Left hindlimb (tissue), 1 donor: ENCODE results near the gene CRKL.
A peak's percentile ranks its signal among the peaks of the same experiment; 100 is the strongest.
"Not testable (repeated sequence)": the region's sequence is repeated elsewhere in the genome, so short reads cannot be mapped to it uniquely, and the experiment has no call there.

Experiments
- DNase-seq: peaks from one replicate; pipeline ENCODE4 v3.0.0-alpha.2; 2018

The CRKL gene, protein sequence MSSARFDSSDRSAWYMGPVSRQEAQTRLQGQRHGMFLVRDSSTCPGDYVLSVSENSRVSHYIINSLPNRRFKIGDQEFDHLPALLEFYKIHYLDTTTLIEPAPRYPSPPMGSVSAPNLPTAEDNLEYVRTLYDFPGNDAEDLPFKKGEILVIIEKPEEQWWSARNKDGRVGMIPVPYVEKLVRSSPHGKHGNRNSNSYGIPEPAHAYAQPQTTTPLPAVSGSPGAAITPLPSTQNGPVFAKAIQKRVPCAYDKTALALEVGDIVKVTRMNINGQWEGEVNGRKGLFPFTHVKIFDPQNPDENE

DNA sequence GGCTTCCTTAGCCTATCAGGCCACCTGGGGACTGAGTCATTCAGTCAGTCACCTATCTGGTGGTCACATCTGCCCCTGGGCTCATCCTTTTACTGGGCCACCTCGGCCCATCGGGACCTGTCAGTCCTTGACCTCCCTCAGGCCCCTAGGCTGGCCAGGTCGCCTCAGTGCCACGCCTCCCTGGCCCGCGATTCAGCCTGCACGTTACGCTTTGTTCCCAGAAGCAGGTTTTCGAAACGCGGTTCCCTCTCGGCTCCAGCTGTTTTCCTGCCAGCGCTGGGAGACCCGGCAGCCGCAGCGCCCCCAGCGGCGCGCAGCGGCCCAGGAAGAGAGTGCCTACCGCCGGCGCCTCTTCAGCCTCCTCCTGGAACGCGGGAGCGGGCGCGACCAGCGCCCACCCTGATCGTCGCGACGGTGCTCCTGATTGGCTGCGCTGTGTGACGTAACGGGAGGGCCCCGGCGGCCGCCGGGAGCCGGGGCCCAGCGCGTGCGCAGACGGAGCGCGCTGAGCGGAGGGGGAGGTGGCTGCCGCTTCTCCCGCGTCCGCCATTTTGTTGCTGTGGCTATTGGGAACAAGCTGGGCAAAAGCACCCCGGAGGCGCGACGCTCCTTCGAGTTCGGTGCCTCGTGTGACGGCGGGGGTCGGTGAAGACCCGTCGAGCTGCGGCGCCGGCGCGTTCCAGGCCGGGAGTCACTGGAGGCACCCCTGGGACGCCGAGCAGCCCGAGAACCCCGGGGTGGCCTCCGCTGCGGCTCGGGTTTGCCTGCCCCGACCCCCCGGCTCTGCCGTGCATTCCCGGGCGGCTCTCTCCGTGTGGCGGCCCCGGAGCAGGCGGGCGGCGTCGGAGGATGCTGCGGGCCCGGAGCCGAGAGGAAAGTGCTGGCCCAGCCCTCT lies at the start of gene CRKL:
CRKL (plus strand) TSS at position 492 of the 895 bp plus-strand sequence. CDS start 528 bp downstream, outside the sequence.
- peak; percentile 98 for DNase-seq

DNA sequence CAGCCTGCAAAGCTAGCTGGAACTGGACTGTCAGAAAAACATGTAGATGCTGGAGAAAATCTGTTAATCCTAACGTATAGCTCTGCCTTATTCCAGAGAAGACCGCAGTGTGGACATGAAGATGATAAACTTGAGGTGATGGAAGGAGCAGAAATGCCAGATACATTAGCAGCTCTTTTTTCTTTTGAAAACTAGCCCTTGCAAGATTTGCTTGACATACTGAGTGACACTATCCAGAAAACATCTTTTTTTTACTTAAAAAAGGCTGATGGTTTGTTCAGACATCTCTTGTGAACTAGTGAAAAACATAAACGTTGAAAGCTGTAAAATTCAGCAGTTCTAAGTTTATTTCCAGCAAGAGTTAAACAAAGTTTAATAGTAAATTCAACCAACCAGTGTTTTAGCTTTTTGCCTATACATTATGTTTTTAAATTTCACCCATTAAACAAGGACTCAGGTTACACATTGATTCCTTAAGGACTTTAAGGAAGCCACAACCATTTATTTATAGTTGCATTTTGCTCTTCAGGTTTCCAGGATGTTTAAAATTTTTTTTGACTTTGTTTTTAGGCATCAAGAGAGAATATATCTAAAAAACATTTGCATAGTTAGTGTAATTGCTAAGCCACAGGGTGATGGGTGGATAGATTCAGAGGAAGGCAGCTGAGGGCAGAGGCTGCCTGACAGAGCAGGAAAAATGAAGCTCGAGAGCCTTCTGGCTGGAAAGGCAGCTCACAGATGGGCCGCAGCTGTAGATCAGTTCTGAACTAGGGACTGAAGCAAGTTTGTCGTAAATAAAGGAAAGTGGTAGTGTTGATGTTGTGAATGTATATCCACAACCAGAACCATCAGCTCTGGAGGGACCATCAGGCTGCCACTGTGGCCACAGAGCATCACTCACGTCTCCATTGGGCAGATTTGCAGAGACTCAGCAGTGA lies 48.9 kb upstream of the CRKL start:
- no peak for DNase-seq

DNA sequence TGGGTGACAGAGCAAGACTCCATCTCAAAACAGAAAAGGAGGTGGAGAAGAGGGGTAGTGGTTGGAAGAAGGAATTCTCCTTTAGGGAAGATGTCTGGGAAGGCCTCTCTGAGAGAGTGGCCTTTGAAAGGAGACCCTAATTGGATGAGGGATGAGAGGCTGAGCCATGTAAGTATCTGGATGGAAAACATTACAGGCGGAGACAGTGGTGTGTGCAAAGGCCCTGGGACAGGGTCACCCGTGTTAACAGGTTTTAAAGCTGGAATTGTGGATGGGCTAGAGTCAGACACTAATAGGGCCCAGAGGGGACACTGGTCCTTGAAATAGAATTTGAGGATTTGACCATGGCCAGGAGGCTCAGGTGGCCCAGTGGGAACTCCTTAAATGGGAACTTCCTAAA lies 48.0 kb upstream of the CRKL start:
- no peak for DNase-seq

DNA sequence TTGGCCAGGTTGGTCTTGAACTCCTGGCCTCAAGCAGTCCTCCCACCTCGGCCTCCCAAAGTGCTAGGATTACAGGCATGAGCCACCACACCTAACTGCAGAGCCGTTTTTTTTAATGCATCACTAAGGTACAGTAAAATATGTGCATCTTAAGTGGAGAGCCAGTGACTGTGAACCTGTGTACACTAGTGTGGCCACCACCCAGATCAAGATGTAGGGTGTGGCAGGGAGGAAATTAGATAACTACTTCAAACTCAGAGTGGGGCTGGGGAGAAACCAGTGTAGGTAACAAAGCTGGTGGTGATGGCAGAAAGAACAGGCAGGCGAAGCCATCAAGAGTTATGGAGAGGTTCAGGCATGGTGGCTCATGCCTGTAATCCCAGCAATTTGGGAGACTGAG lies 44.0 kb upstream of the CRKL start:
- no peak for DNase-seq

DNA sequence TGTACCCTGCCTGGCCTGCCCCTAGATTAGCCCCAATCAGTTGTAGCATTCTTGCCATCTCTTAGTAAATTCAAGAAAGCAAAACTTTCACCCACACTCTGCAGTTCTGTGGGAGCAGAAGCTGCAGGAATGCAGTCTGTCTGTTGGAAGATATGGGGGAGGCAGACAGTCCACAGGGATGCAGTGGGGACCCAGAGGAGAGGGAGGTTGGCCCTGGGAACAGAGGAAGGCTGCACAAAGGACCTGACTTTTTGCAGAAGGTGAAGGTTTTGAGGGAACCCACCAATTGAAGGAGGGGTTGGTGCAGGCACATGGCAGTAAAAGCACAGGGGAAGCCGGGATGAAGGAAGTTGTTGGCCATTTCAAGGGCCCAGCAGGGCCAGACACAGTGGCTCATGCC lies 41.9 kb upstream of the CRKL start:
- DNase-seq: no peak

DNA sequence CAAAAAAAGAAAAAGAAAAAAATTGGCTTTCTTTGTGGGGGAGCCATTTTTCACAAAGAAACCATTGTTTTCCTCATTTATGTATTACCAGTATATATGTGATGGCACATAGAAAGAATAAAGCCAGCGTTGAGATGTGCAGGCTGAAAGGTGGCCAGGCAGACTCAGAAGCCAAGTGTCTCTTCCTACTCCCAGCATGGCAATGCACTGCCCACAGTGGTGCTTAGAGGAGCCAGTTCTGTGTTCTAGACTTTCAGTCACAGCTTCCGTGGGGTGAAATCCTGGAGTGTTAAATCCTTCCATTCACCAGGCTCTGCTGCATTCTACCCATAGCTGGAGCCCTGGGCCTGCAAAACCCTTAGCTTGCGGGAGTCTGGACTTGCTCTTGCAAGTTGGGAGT lies 39.5 kb upstream of the CRKL start:
- DNase-seq: no peak

DNA sequence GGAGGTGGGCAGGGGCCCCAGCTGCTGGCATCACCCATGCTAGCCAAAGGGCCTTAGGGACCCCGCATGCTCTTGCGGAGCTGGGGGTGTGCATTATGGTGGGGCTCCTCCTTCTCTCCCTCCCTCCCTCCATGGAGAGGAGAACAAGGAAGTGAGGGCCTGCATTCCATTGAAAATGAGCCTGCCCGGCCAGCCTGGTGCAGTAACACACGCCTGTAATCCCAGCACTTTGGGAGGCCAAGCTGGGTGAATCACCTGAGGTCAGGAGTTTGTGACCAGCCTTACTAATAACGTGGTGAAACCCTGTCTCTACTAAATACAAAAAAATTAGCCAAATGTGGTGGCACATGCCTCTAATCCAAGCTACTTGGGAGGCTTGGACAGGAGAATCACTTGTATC lies 36.0 kb upstream of the CRKL start:
- no peak for DNase-seq

DNA sequence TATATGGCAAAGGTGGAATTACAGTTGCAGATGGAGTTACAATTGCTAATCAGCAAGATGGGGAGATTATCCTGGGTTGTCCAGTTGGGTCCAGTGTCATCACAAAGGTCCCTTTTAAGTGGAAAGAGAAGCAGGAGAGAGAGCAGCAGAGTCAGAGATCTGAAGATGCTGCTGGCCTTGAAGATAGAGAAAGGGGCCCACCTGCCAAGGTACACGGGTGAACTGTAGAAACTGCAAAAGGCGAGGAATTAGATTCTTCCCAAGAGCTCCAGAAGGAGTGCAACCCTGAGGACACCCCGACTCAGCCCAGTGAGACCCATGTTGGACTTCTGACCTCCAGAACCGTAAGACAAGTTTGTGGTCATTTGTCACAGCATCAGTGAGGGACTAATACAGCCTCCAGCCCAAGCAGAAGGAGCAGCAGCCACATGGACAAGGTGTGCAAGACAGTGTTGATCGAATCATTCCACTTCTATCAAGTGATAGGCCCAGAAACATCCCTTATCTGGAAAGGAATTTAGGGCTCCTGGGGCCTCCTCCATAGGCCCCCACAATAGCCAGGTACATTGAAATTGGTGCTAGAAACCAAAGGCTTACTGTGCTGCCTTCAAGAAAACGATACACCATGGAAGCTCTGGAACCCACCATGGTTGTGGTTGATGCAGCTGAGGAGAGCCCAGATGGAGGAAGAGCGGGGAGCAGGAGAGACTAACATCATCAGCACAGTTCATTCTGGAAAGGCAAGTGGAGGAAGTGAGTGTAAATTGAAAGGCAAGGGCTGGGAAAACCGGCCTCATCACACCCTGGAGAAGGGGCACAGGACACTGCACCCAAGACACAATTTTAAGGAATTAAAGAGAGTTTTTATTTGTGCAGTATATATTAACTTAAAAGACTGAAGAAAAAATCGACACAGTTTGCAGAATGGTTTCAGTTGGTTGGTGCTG lies 35.1 kb upstream of the CRKL start:
- no peak for DNase-seq

DNA sequence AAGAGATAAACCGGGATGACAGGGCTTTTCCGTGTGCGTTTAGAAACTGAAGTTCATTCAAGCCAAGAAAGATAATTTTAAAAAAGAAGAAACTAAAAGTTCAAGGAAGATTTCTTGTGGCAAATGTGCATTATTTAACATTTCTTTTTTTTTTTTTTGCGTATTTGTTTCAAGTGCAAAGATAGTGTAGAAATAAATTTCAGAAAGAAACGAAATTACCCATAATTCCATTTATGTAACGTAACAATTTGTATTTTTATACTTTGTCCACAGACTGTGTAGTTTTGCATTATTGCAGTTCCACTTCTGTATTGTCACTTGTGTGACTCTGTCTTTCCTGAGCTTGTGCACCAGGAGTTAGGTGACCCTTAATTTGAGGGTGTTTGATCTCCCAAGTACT lies 34.4 kb upstream of the CRKL start:
- DNase-seq: no peak

DNA sequence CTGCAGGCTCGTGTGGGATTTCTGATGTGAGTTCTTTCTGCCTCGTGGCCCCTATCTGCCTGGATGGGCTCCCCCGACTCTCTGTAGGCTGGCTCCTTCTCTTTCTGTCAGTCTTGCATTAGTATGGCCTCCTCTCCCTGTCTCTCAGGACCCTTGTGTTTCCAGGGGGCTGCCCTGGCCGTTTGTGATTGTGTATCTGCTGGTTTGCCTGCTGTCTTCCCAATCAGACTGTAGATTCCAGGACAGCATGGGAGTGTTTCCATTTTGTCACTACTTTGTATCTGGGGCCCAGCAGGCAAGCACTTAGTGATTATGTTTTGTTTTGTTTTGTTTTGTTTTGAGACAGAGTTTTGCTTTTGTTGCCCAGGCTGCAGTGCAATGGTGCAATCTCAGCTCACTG lies 32.8 kb upstream of the CRKL start:
- DNase-seq: no peak

DNA sequence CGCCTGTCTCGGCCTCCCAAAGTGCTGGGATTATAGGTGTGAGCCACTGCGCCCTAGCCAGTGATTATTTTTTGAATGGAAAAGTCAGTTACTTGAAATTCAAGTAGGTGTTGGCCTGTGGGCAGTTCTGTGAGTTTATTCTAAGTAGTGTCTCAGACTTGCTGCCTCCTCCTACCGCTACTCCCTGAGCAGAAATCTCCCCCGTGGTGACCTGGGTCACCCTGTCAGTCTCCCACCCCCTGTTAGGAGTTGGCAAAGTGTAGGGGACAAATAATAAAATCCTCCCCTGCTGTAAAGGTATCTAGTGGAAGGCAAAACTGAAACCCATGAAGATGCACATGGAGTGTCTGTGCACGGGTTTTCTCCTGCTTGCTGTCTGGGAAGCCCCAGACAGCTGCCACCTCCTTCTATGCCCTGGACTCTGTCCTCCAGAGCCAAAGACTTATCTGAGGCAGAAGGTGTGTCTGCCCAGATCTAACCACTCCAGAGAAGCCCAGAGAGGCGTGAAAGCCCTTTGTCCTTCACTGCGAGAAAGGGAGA lies 32.1 kb upstream of the CRKL start:
- no peak for DNase-seq

DNA sequence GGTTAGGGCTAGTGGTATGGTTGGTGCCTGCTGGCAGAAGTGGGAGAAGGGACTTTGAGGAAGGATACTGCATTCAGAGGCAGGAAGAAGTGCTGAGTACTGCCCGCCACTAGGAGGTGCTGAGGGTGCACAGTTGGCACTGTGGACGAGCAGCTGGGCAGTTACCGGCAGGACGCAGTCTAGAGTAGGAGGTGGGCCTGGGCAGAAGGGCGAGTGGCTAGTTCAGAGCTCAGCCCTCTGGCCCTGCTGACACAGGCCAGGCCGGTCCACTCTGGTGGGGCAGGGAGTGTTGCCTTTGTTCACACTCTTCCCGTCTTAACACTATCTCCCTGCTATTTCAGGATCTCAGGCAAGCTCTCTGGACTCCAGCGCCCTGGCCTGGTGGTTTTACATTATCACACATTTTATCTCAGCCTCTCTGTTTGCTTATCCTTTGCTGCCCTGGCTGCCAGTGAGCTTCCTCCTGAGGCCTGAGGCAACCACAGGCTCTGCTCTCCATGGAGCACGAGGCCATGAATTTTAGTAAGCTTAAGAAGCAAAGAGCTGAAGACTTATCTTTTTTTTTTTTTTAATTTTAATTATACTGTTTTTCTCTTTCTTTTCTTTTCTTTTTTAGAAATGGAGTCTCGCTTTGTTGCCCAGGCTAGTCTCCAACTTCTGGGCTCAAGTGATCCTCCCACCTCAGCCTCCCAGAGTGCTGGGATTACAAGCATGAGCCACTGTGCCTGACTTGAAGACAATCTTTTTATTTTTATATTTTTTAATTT lies 31.5 kb upstream of the CRKL start:
- peak; percentile 58 for DNase-seq

DNA sequence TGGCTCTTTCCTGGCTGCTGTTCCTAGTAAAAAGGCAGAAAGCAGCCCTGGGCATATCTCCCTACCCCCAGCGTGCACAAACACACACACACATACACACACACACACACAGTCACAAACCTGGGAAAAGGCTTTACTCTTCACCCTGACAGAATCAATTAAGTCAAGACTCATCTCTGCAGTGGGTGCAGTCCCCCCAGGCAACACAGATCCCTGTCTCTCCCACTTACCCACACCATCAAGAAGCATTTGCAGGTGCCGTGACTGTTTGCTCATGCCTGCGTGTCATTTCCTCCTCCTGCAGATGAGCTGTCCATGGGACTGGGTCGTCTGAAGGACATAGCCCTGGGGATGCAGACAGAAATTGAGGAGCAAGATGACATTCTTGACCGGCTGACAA lies 29.8 kb upstream of the CRKL start:
- no peak for DNase-seq

DNA sequence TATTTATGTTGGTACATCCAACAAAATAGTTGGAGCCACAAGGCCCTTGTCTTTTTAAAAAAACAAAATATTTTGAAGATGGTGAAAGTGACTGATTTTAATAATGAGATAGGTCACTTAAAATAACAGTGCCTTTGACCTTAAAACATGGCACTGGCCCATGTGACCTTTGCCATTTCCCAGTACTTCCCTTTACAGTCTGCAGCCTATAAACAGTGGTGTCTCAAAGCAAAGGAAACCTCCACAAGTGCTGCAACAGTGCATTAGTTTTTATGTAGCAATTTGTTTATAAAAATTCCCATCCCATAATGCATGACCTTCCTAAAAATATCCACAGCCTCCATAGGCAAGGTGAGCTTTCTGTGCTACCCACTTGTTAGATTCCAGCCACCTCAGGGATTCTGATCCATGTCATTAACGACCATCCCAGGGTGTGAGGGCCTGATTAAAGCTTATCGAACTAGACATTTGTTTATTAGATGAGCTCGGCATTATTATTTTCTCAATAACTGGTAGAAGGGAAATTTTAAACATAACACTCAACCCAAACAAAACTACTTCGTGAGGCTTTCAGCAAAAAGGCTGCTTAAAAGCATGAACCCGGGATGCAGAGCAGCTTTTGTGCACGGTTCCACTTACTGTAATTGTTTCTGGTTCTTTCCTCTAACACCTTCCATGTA lies 28.0 kb upstream of the CRKL start:
- no peak for DNase-seq

DNA sequence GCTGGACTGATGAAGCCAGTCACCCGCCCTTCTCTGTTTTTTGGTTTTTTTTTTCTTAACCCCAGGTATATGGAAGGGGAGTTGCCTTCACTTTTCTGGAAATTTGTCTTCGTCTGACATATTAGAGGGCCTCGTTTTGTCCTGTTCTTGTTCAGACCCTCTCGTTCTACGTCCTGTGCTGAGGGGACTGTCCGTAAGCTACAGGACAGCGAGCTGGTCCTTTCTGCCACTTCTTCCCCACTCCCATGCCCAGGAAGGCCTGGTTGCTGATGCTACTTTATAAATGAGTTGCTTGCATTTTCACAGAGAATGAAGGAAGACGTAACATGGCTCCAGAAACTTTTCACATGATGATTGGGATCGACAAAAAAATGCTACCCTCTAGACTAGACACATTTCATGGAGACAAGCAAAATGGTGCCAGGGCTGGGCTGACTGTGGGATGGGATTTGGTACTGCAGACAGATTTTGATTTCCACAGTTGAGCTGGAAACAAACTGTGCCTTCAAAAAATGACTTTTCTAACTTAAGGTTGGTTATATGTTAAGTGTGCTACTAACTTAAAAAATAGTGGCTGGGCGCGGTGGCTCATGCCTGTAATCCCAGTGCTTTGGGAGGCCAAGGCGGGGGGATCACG lies 27.2 kb upstream of the CRKL start:
- no peak for DNase-seq

DNA sequence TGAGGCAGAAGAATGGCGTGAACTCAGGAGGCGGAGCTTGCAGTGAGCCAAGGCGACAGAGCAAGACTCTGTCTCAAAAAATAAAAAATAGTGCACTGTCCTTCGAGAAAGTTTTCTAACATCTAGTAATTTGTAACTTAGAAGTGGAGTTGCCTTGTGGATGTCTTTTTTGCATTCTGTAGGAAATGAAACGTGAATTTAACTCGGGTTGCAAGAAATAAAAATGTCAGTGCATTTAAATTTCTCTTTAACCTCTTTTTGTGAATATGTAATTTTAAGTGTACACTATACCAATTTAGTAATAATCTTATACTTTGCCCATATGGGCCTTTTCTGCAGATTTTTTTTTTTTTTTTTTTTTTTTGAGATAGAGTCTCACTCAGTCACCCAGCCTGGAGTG lies 26.2 kb upstream of the CRKL start:
- DNase-seq: no peak

DNA sequence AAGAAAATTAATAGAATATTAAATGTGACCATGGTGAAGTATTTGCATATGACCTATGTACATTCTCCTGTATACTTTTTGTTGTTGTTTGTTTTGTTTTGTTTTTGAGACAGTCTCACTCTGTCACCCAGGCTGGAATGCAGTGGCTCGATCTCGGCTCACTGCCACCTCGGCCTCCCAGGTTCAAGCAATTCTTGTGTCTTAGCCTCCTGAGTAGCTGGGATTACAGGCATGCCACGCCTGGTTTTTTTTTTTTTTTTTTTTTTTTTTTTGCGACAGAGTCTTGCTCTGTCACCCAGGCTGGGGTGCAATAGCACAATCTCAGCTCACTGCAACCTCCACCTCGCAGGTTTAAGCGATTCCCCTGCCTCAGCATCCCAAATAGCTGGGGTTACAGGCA lies 19.5 kb upstream of the CRKL start:
- DNase-seq: not testable (repeated sequence)

DNA sequence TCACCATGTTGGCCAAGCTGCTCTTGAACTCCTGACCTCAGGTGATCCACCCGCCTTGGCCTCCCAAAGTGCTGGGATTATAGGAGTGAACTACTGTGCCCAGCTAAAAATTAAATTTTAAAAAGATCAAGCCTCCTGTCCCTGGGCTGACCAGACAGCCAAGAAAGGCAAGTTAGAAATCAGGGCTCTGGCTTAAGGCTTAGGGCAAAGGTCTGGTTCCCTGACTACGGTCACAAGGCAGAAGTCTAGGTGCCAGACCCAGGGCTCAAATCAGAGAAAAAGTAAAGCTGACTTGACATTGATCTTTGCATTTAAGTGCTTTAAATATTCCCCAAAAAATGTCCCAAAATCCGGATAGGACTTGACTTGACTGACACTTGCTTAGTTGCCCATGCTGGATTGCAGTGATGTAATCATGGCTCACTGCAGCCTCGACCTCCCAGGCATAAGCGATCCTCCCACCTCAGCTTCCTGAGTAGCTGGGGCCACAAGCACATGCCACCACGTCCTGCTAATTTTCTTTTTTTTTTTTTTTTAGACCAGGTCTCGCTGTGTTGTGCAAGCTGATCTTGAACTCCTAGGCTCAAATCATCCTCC lies 17.3 kb upstream of the CRKL start:
- no peak for DNase-seq
